HG02759 (cell line): Measurements from ENCODE around the gene IFNA13.

Experiments used
- ATAC-seq: cut with Tn5 transposase; IDR thresholded peaks from one replicate; pipeline ENCODE4 v1.9.1; 2021; ENCODE audit warnings: mild to moderate bottlenecking, moderate library complexity; ENCODE audit not compliant: unreplicated experiment

Gene IFNA13

DNA sequence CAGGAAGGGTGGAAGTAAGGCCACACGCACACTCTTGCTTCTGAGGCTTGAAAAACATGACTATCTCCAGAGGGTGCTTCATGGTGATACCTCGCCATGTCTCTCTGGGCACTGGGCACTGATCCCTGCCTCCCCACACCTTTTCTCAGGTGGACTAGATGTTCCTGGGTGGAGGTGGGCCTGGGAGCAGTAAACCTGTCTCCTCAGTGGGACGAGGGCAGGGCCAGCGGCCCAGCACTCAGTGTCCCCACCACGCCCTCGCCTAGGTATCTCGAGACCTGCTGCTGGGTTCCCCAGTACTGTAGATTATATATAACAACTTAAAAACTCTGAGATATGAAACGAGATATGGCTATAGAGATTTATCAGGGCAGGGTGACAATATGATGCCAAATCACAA lies 5.6 kb downstream of the IFNA13 start:
- no peak for ATAC-seq

DNA sequence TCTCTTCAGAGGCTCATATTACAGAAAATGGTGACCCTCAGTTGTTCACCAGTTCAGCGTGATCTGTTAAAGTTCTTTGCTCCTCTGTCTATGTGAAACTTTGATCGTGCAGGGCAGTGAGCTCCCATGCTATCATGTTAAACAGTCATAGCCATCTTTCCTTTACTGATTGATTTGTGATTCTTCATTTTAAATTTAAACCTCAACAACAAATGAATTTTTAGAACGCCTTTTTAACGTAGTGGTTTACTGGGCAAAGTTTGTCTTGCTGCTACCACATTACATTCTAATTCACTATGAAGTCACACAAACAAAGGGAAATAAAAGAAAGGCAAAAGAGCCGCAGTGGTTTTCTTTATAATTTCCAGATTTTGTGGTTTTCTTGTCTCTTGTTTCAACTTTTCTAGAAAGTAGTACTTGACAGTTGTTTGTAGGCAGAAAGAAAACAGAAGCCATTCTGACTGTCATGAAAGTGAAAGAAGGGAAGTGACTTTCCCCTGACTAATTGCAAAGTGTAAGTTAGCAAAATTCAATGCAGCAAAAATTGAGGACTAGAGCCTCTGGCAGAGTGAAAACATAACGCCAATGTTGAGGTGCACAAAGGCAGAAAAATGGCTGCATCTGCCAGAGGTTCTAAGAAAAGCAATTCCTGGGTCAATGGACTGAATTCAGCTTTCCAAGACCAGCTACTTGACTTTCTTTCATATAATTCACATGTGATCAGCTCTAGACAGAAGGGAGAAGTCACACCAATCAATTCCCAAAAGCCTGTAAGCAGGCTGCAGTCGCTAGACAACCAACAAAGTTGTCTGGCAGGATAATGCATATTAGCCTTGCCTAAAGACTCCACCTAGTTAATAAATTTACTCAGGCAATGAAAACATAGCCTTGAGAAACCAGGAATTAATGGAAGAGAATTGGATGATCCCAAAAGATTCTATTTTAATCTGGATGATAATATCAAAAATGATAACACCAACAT lies 10.1 kb downstream of the IFNA13 start:
- peak; percentile 97 for ATAC-seq

DNA sequence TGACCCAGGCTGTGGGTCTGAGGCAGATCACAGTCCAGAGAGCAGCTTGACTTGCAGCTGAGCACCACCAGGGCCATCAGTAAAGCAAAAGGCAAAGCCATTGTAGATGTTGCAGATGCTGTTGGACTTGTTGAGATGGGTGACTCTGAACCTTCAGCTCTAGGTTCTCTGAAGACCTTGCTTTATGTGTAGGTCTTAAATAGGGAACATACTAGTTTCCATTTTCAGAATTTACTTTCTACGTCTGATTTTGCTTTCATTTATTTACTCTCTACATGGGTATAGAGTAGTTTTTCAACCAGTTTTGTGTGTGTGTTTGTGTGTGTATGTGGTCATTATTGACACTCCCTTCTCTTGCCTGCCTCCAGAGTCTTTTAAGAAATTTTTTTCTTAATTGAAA lies 17.1 kb downstream of the IFNA13 start, which contains the start of gene IFNA6:
IFNA6 (minus strand) TSS at position 101 of the 400 bp plus-strand sequence; CDS start at position 101, 0 bp downstream.
- no peak for ATAC-seq

DNA sequence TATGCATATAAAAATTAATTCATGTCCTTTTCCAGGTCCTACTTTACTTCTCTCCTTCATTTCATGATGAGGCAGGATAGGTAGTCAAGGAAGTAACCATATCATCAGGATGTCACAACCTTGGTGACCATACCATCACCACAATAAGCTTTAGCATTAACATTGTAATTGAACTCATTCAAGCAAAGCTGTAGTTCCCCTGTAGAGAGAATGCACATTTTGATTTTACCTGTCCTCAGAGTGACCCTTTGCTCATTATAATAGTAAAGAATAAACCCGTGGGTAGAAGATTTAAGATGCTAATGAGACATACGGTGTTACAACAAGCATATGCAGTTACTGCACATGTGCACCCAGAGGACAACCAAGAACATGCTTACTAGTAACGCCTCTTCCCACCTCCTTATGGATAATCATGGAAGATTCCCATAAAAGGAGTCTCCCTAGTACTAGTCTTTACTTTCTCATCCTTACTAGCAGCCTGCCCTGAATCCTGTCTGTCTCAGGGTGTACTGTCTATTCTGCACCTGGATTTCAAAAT lies 19.4 kb downstream of the IFNA13 start:
- ATAC-seq, result no peak

DNA sequence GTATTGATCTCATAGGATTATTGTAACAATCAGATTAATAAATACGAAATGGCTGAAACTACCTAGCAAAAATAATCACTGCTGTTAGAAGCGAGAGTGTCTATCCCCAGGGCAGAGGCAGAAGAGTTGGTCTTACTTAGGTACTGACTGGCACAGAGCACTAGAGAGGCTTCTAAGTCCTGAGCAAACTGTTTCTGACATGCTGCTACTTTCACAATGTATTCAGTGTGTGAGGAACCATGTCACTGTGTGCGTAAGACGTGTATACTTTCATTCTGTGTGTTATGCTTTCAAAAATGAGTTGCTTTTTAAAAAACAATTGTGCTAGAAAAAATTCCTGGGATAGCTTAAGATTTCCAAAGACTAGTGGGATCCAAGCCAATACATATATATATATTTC lies 27.1 kb downstream of the IFNA13 start:
- ATAC-seq, result no peak

DNA sequence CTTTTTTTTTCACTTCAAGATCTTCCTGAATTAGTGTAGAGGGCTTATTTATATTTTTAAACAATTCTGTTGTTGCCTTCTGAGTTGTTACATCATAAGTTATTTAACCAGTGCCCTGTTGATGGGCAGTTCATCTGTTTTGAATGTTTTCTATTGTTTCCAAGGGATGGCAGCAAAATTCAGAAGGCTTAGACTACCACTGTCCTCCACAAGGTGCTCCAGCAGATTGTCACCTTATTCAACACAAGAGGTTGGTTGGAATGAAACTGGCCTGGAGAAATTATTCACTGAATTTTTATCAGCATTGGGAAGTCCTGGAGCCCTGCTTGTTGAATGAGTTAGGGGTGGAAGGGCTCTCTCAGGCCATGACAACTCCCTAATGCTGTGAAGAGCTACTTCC lies 31.4 kb downstream of the IFNA13 start:
- no peak for ATAC-seq

DNA sequence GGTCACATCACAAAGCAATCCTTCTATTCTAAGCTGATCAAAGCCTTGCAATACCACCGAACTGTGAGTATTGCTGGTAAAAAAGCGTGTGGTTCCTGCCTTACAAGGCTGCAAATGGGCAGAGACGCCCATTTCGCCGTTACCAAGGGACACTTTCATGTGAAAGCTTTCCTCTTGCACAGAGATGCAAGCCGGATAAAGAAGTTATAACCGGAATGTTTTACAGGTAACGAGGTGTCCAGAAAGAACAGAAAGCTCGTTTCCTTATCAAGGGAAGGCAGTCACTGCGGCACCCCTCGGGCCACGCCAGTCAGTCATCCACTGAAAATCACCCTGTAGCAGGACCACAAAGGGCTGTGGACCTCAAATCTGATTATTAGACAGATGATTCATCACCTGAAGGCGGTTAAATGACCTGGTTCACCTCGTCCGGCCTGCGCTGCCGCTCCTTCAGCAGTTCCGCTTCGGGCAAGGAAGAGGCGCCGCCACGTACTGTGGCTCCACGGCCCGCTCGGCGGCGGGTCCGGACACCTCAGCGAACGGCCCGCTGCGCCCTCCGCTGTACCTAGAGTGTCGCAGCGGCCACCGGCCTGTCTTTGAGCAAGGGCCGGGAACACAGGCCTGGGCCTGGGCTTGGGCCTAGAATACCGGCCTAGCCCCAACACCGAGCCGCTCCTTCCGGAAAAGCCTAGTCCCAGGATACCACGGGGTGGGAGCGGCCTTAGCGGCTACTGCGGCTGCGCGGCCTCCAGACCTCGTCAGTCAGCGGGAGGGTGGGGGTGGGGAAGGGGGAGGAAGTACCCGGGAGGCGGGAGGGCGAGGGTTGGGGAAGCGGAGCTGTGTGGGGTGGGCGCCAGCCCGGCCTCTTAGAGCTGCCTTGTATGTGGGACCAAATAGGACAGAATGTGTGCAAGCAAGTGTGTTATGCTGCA lies 32.9 kb downstream of the IFNA13 start, which contains the start of gene KLHL9:
KLHL9 (minus strand) TSS at position 704 of the 932 bp plus-strand sequence; CDS start at position 159, 545 bp downstream.
- peak; percentile 89 for ATAC-seq

DNA sequence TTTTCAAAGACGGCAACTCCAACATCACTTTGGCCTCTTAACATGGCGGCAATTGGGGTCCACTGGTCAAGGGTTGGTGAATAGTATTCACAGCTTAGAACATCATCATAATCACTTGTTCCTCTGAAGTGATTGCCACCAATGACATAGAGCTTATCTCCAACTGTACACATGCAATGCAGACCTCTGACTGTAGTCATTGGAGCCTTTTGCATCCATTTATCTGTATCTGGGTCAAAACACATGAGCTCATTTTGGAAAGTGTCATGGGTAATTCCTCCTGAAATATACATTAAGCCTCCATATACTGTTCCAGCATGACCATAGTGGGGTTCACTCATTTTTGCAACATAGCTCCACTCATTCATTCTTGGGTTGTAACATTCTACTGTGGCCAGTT lies 34.6 kb downstream of the IFNA13 start:
- no peak for ATAC-seq

DNA sequence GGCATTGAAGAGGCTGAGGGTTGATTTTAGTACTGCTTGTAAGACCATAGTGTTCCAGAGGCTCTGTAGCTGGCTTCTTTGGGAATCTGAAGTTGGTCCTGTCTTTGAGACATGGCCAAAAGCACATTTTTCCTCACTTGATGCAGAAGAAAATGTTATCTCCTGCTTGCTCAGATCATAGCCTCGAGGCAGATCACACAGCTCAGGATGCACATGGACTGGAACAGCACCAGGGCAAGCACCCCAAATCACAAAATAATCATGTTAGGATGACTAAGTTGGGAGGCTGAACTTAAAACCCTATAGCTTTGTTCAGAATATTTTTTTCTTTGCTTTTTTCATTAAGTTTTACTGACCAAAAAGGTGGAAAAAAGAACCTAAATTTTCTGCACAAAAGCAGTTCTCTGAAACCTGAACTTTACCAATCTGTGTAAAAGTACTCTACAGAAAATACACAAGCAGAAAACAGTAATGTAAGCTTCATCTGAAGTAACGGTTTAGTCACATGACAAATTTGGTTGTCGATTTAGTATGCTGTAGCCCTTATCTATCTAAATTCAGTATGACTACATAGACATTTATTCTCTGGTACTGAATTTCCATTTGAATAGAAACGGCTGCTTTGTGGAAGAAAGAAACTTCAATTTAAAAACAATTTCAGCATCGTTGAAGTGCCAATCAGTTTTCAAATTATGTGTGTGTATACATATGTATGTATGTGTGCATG lies 36.0 kb downstream of the IFNA13 start:
- ATAC-seq, result no peak

DNA sequence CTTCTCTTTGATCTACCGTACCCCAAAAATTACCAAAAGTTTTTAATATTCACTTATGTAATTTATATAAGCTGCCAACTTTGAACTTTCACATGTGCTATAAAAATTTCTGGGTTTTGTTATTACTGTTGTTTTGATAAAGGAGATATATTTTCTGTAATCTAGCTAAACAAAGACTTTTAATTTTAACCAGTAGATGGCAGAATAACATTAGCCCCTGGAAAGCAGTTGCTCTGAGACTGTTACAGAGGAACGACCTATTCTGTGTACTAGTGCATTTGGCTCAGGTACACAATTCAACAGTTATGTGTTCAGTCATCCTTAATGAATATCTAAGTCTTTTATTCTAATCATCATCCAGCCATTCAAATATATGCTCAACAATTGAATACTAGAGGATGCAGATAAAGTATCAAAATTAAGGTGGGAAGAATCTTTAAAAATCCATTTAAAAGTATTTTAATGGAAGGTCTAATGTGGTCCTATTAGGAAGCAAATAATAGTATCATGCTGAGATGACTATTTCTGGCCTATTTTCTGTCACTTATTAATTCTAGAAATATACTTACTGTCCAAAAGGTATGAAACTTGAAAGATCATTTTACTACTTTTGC lies 41.2 kb downstream of the IFNA13 start:
- peak; percentile 80 for ATAC-seq

DNA sequence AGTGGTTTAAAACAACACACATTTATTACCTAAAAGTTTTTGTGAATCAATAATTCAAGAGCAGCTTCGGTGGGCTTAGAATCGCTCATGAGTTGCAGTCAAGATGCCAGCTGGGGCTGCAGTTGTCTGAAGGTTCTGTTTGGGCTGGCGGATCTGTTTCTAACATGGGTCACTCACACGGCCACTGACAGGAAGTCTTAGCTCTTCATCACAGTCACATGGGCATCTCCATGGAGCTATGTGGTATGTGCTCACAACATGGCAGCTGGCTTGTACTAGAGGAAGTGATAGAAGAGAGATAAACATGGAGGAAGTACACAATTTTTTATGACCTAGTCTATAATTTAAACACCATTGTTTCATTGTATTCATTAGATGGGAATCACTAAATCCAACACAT lies 43.8 kb downstream of the IFNA13 start:
- no peak for ATAC-seq

DNA sequence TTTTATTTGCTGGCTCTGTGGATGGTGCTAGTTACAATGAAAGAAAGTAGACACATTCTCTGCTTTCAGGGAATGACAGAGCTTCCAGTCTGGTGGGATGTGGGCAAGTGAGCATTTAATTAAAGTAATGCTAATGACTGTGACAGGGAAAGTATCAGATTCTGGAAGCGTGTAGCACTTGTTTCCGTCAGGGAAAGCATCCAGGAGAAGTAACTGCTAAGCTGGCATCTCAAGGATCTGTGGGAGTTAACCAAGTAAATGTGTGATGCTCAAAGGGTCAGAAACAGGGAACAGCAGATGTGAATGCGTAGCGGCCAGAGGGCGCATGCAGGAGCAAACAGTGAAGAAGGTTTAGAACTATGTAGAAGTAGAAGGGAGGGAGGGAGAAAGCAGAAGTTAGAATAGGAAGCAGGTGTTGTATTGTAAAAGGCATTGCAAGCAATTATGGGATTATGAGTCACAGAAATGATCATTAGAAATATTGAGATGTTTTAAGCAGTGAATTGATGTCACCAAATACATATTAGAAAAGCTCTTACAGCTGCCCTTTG lies 44.9 kb downstream of the IFNA13 start:
- ATAC-seq, result no peak

DNA sequence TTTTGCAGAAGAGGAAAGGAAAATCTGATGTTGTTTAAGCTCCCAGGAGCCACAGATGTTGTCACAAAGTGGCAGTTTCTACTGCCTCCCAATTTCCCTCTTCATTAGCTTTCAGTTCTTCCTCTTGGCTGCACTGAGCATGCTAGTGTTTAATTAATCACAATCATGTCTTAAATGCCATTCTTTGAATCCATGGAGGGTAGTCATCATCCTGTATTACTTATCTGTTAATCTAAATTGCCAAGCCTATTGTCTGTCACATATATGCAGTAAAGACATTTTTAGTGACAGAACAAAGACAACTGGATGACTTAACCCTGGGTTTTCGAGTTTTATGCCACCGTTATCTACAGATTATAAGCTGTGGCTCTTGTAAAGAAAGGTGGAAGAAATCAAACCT lies 47.4 kb downstream of the IFNA13 start:
- no peak for ATAC-seq

DNA sequence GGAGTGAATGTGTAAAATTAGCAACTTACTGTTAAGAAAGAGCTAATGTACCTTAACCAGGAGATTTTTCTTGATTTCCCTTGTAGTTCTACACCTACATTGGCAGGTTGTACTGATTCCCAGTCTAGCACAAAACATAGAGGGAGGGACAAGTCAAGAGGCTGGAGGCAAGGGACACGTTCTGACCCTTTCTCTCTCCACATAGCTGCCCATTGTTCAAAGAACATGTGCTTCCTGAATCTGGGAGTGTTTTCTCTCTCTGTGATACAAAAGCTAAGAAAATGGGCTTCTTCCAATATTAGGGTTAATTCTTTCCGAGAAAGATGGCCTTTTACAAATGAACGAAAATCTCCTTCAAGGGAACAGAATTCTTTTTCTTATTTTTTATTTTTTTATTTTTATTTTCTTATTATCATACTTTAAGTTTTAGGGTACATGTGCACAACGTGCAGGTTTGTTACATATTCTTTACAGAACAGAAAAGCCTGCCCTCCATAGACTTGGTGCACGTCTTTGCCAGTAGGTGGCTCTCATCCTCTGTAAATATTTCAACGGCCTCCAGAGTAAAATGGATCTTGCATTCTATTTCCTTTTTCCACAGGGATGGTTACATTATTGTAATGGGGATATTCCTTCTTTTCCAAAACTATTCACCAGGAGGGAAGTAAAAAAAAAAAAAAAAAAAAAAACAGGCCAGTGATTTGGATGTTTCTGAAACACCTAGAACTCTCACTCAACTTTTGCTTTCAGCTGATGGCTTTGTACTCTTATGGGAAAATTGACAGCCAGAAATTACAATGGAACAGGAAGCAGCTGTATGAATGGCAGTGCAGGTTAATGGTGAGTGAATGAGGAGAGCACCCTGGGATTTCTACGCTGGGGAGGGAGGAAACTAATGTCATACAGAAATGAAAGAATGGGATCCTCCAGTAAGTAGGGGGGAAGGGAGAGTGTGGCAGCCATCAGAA lies 49.6 kb downstream of the IFNA13 start:
- ATAC-seq, result peak; percentile 69
